Esophagus squamous epithelium (tissue), 4 donors: ENCODE measurements around the gene FAM171A1.

Source experiments
- POLR2A ChIP-seq, 4 donors: fragments of 450-650 bp; IDR thresholded peaks; one replicate each; pipeline ENCODE4 v1.6.1; 2017; ENCODE audit warnings: antibody characterized with exemption in 4 of 4, mild to moderate bottlenecking in 4 of 4, moderate library complexity in 3 of 4
- TF ChIP-seq, protein P1 (sequence below), 6 experiments: fragments of 450-650 bp in 4 of 6; fragments of 200-600 bp in 2 of 6; sonication (generic) in 2 of 6; IDR thresholded peaks; one replicate each; pipeline ENCODE4 v1.5.1; 2016 to 2019; ENCODE audit warnings: antibody characterized with exemption in 6 of 6, mild to moderate bottlenecking in 4 of 6, moderate library complexity in 4 of 6

DNA sequence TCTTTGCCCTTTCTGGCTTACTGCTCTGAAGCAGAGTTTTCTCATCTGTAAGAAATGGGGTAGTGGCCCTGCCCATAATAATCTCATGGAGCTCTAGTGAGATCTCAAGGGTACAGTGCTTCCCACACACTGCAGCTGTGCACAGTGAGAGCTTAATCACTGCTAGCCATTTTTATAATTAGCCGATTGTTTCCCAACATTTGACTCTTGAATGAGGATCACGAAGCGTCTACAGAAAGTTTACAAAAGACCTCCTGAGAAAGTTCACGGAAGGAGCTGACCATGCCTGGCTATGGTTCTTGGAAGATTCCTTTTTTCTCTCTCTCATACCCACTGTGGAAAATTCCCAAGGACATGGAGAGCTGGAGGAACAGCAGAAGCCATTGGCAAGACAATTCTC is 70.4 kb downstream of the FAM171A1 start:
- TF ChIP-seq, protein P1, sequence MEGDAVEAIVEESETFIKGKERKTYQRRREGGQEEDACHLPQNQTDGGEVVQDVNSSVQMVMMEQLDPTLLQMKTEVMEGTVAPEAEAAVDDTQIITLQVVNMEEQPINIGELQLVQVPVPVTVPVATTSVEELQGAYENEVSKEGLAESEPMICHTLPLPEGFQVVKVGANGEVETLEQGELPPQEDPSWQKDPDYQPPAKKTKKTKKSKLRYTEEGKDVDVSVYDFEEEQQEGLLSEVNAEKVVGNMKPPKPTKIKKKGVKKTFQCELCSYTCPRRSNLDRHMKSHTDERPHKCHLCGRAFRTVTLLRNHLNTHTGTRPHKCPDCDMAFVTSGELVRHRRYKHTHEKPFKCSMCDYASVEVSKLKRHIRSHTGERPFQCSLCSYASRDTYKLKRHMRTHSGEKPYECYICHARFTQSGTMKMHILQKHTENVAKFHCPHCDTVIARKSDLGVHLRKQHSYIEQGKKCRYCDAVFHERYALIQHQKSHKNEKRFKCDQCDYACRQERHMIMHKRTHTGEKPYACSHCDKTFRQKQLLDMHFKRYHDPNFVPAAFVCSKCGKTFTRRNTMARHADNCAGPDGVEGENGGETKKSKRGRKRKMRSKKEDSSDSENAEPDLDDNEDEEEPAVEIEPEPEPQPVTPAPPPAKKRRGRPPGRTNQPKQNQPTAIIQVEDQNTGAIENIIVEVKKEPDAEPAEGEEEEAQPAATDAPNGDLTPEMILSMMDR (IDR thresholded peaks at IDR 0.05): no peak
- TF ChIP-seq POLR2A (IDR thresholded peaks at IDR 0.05): no peak
